HG03095 (cell line): ENCODE measurements around the gene CACNA2D2.

Source experiments
- ATAC-seq: cut with Tn5 transposase; IDR thresholded peaks from one replicate; pipeline ENCODE4 v1.9.1; 2021; ENCODE audit warnings: moderate library complexity; ENCODE audit not compliant: unreplicated experiment

The CACNA2D2 gene

GRCh38 chr3:50331364-50331907 is 172.0 kb downstream of the CACNA2D2 start:
- ATAC-seq: no peak

GRCh38 chr3:50330330-50330729 is 173.1 kb downstream of the CACNA2D2 start:
- no peak for ATAC-seq

GRCh38 chr3:50327943-50328691 is 175.3 kb downstream of the CACNA2D2 start, which contains the start of gene TUSC2:
Gene TUSC2 (minus strand): TSS chr3:50328223. CDS start chr3:50328099, 124 bp downstream.
- peak; percentile 79 for ATAC-seq

GRCh38 chr3:50327129-50327528 is 176.3 kb downstream of the CACNA2D2 start:
- ATAC-seq: no peak

- no peak for ATAC-seq
Measured at GRCh38 chr3:50326182-50326541, 177.3 kb downstream of the CACNA2D2 start.

GRCh38 chr3:50325497-50326181 is 177.8 kb downstream of the CACNA2D2 start:
- no peak for ATAC-seq

- no peak for ATAC-seq
Measured at GRCh38 chr3:50325113-50325480, 178.3 kb downstream of the CACNA2D2 start.

- no peak for ATAC-seq
Measured at GRCh38 chr3:50324351-50325112, 178.9 kb downstream of the CACNA2D2 start.

- ATAC-seq: no peak
Measured at GRCh38 chr3:50323614-50324199, 179.7 kb downstream of the CACNA2D2 start.

GRCh38 chr3:50323092-50323600 is 180.3 kb downstream of the CACNA2D2 start:
- ATAC-seq: no peak

- no peak for ATAC-seq
Measured at GRCh38 chr3:50322386-50323091, 180.9 kb downstream of the CACNA2D2 start, which contains the start of gene HYAL2. Gene HYAL2 (minus strand): TSS chr3:50322745. CDS start chr3:50320489, 2,256 bp downstream.

GRCh38 chr3:50322115-50322385 is 181.4 kb downstream of the CACNA2D2 start:
- ATAC-seq: no peak

GRCh38 chr3:50321336-50322114 is 181.9 kb downstream of the CACNA2D2 start:
- ATAC-seq: peak; percentile 75

- ATAC-seq: peak; percentile 52
Measured at GRCh38 chr3:50320853-50321335, 182.5 kb downstream of the CACNA2D2 start.

GRCh38 chr3:50319894-50320625 is 183.4 kb downstream of the CACNA2D2 start:
- ATAC-seq: no peak

- no peak for ATAC-seq
Measured at GRCh38 chr3:50319181-50319893, 184.1 kb downstream of the CACNA2D2 start.

GRCh38 chr3:50318615-50319014 is 184.8 kb downstream of the CACNA2D2 start:
- ATAC-seq: no peak

GRCh38 chr3:50318163-50318562 is 185.3 kb downstream of the CACNA2D2 start:
- ATAC-seq: no peak
